ENCODE measurements around the gene PRR16.

GRCh38 chr5:120533581-120533980 is 69.5 kb downstream of the PRR16 start:
- no peak for TF ChIP-seq ZNF8 (CRISPR knock-in tag; IDR thresholded peaks at IDR 0.05)
- no peak for TF ChIP-seq ESRRG (CRISPR knock-in tag; IDR thresholded peaks at IDR 0.05)
- TF ChIP-seq ZNF70 (CRISPR knock-in tag; IDR thresholded peaks at IDR 0.05), result no peak
